Body of pancreas (tissue), 4 donors: ENCODE results near the gene PPP6C. TPM values are rescaled to one million over a fixed set of nuclear protein-coding genes. Genes with fewer than 3 reads are reported as not detected.

Experiments
- ATAC-seq: fragments of 150-250 bp; one replicate; pipeline ENCODE4 v1.9.1; 2016
- DNase-seq, 4 donors: peaks; one replicate each; pipeline ENCODE4 v3.0.0-alpha.2; 2019
- H3K27ac ChIP-seq, 4 donors: fragments of 200-600 bp; sonication (generic); 1 replicate in 3 of 4; 2 replicates in 1 of 4; pipeline versions ENCODE4 v1.5.1 to v1.6.1; 2016 to 2019; ENCODE audit warnings: mild to moderate bottlenecking in 1 of 4, mixed read lengths in 1 of 4, moderate library complexity in 1 of 4
- H3K27me3 ChIP-seq, 2 donors: fragments of 200-600 bp; sonication (generic); one replicate each; pipeline ENCODE4 v1.6.0; 2016; ENCODE audit warnings: mild to moderate bottlenecking in 1 of 2
- H3K36me3 ChIP-seq, 2 donors: fragments of 200-600 bp; sonication (generic); replicated peaks in 1 of 2; 2 replicates each; pipeline ENCODE4 v1.5.1; 2016; ENCODE audit warnings: low read depth in 2 of 2; ENCODE audit not compliant: insufficient read depth in 1 of 2
- H3K4me1 ChIP-seq: fragments of 200-600 bp; sonication (generic); one replicate; pipeline ENCODE4 v1.6.0; 2016
- H3K4me3 ChIP-seq, 2 donors: fragments of 200-600 bp; sonication (generic); 1 replicate in 1 of 2; 2 replicates in 1 of 2; pipeline ENCODE4 v1.5.1; 2016 to 2019
- H3K9me3 ChIP-seq, 3 donors: fragments of 200-600 bp; sonication (generic); 1 replicate in 2 of 3; 2 replicates in 1 of 3; pipeline ENCODE4 v1.5.1; 2016
- POLR2A ChIP-seq, 3 donors: fragments of 450-650 bp; IDR thresholded peaks; one replicate each; pipeline ENCODE4 v1.6.1; 2016; ENCODE audit warnings: antibody characterized with exemption in 3 of 3, mild to moderate bottlenecking in 2 of 3
- WGBS, 2 donors: methylation state at CpG; one replicate each; pipeline ENCODE4 v1.1.5; 2017; 5-methylcytosine and 5-hydroxymethylcytosine counted together
- intact Hi-C: fragments of 100-400 bp; cut with DNase I; formaldehyde crosslinking; loops from one replicate; pipeline ENCODE4 v1.15.1; 2023
- total RNA-seq, 2 donors: library from RNA; depleted of rRNA; stranded (reverse); fragments of >200 nt; gene quantifications; one replicate each; pipeline ENCODE4 v1.1.0, GENCODE V29; 2016
- TF ChIP-seq, protein P1 (sequence below), 7 experiments: fragments of 450-650 bp in 4 of 7; fragments of 200-600 bp in 3 of 7; sonication (generic) in 3 of 7; IDR thresholded peaks; one replicate each; pipeline ENCODE4 v1.5.1; 2016 to 2019; ENCODE audit warnings: antibody characterized with exemption in 7 of 7

The PPP6C gene
- total RNA-seq, 2 donors from 2014 or later = 13.8 to 19.5 TPM

DNA sequence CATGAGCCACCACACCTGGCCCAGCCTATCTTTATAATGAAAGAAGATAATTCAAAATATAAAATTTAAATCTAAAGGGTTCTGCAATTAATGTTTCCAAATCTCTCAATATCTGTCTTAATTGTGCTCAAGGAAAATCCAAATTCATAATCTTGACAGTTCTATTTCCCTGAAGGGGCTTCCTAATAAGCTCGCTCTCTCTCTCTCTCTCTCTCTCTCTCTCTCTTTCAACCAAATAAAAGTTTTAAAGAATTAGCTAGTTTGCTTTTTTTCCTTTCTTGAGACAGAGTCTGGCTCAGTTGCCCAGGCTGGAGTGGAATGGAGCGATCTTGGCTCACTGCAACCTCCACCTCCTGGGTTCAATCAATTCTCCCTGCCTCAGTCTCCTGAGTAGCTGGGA is 33.1 kb downstream of the PPP6C start:
- ATAC-seq (no peak), DNase-seq (no peak)
- H3K36me3 ChIP-seq = peaks cover 0 to 13% of the 10 kb centered on the region in 2 donors
- no peaks in the 10 kb centered on the region for H3K27me3 ChIP-seq
- 70 to 96% methylated on average over 2 of the region's 2 CpGs for WGBS, 2 donors
- intact Hi-C loops = no loop called here
- H3K9me3 ChIP-seq = no peaks in the 10 kb centered on the region
- no peak overlapping the region for H3K4me3 ChIP-seq
- no peak overlapping the region for H3K27ac ChIP-seq
- no peaks in the 10 kb centered on the region for H3K4me1 ChIP-seq
- no peak for TF ChIP-seq POLR2A (IDR thresholded peaks at IDR 0.05)
- TF ChIP-seq, protein P1, sequence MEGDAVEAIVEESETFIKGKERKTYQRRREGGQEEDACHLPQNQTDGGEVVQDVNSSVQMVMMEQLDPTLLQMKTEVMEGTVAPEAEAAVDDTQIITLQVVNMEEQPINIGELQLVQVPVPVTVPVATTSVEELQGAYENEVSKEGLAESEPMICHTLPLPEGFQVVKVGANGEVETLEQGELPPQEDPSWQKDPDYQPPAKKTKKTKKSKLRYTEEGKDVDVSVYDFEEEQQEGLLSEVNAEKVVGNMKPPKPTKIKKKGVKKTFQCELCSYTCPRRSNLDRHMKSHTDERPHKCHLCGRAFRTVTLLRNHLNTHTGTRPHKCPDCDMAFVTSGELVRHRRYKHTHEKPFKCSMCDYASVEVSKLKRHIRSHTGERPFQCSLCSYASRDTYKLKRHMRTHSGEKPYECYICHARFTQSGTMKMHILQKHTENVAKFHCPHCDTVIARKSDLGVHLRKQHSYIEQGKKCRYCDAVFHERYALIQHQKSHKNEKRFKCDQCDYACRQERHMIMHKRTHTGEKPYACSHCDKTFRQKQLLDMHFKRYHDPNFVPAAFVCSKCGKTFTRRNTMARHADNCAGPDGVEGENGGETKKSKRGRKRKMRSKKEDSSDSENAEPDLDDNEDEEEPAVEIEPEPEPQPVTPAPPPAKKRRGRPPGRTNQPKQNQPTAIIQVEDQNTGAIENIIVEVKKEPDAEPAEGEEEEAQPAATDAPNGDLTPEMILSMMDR (IDR thresholded peaks at IDR 0.05) = no peak

DNA sequence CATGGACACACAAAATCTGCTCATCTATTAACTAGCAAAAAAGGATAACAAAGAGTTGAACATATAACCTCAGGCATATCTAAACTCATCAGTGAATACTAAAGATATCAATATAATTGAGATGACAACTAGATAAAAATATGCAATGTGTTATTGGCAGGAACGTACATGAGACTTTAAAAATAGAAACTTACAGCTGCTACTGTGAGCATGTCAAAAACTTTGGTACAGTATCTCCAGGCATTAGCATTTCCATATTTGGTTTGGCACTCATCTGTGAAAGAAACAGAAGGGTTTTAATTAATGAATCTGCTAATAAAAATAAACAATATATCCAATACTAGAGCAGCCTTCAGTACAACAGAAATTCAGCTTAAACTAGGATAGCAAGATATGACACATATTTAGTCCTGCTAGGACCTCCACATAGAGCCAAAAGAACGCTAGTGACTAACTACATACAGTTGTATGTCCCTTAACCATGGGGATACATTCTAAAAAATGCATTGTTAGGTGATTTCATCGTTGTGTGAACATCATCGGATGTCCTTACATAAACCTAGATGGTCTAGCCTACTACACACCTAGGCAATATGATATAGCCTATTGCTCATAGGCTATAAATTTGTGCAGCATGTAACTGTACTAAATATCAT is 35.8 kb downstream of the PPP6C start:
- WGBS, 2 donors = 85 to 86% methylated on average over 4 of the region's 4 CpGs
- intact Hi-C loops = no loop called here
- TF ChIP-seq, protein P1 (IDR thresholded peaks at IDR 0.05) = no peak
- no peak for TF ChIP-seq POLR2A (IDR thresholded peaks at IDR 0.05)
- no peaks in the 10 kb centered on the region for H3K27me3 ChIP-seq
- peaks cover 0 to 22% of the 10 kb centered on the region in 2 donors for H3K36me3 ChIP-seq
- DNase-seq = no peak
- no peaks in the 10 kb centered on the region for H3K9me3 ChIP-seq
- no peak overlapping the region for H3K4me3 ChIP-seq
- H3K27ac ChIP-seq = no peak overlapping the region
- H3K4me1 ChIP-seq = no peaks in the 10 kb centered on the region
- ATAC-seq = no peak

GRCh38 chr9:125151730-125152129 is 37.9 kb downstream of the PPP6C start:
- ATAC-seq = no peak
- intact Hi-C loops = no loop called here

DNA sequence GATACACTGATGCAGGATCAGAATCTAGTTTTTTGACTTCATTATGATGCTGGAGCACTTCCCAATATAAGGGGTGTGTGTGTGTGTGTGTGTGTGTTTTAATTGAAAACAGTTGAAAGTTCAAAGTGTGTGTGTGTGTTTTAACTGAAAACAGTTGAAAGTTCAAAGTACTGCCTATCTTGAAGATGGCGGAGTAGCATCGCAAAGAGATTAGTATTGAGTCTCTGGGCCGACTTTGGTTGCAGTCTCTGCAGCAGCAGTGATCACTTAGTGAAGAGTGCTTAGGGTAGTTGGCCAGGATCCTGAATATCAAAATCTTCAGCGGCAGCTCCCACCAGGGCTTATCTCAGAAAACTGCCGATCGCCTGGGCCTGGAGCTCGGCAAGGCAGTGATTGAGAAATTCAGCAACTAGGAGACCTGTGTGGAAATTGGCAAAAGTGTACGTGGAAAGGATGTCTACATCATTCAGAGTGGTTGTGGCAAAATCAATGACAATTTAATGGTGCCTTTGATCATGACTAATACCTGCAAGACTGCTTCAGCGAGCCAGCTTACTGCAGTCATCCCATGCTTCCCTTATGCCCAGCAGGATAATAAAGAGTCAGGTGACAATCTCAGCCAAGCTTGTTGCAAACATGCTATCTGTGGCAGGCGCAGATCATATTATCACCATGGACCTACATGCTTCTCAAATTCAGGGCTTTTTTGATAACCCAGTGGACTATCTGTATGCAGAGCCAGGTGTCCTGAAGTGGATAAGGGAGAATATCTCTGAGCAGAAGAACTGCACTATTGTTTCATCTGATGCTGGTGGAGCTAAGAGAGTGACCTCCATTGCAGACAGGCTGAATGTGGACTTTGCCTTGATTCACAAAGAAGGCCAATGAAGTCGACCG is 39.0 kb downstream of the PPP6C start:
- Histone ChIP-seq H3K27me3 (no peaks in the 10 kb centered on the region), H3K9me3 (no peaks in the 10 kb centered on the region), H3K27ac (no peak overlapping the region), H3K36me3 (peaks cover 0 to 22% of the 10 kb centered on the region in 2 donors), H3K4me1 (no peaks in the 10 kb centered on the region), H3K4me3 (no peak overlapping the region)
- DNase-seq = no peak
- 74 to 78% methylated on average over 12 of the region's 12 CpGs for WGBS, 2 donors
- no peak for ATAC-seq
- intact Hi-C loops = no loop called here
- TF ChIP-seq, protein P1 (IDR thresholded peaks at IDR 0.05) = no peak
- TF ChIP-seq POLR2A (IDR thresholded peaks at IDR 0.05) = no peak

More at GRCh38 chr9:125151730-125152129, 37.9 kb downstream of the PPP6C start:
- Histone ChIP-seq H3K27me3 (no peaks in the 10 kb centered on the region), H3K4me3 (no peak overlapping the region), H3K36me3 (peaks cover 0 to 22% of the 10 kb centered on the region in 2 donors), H3K9me3 (no peaks in the 10 kb centered on the region), H3K27ac (no peak overlapping the region), H3K4me1 (no peaks in the 10 kb centered on the region)
- no peak for DNase-seq
- 90 to 94% methylated on average over 2 of the region's 2 CpGs for WGBS, 2 donors
- TF ChIP-seq POLR2A (IDR thresholded peaks at IDR 0.05) = no peak
- TF ChIP-seq, protein P1 (IDR thresholded peaks at IDR 0.05) = no peak
